A549 (cell line): ENCODE data around the gene HRH2. TPM values are rescaled to one million over a fixed set of nuclear protein-coding genes. Genes with fewer than 3 reads are reported as not detected.

ENCODE experiments used
- ATAC-seq, 2 experiments: fragments of 200-7000 bp in 1 of 2; fragments of >200 bp in 1 of 2; cut with Nextera tagmentation in 1 of 2; cut with Tn5 transposase in 1 of 2; 3 replicates each; pipeline versions ENCODE4 v1.8.0 to v1.9.1; 2018 to 2020; ENCODE audit warnings: mild to moderate bottlenecking in 1 of 2, moderate library complexity in 1 of 2
- CTCF ChIA-PET: fragments of 300-600 bp; sonication (Branson Sonifier 250); formaldehyde crosslinking; extraction: SDS; loops from one replicate; lab custom pipeline; 2021; ENCODE audit warnings: antibody characterized with exemption, inconsistent platforms; lab: Yijun Ruan, JAX
- POLR2A ChIA-PET: fragments of 350-600 bp; formaldehyde crosslinking; extraction: SDS; loops from one replicate; lab custom pipeline; 2021; ENCODE audit warnings: antibody characterized with exemption, inconsistent platforms; lab: Yijun Ruan, JAX
- DNase-seq, 2 experiments: peaks; one replicate each; pipeline versions ENCODE4 v3.0.0 to v3.0.0-alpha.2; 2011 to 2016; ENCODE audit warnings: low read depth in 1 of 2, low spot score in 1 of 2
- FAIRE-seq: peaks from 2 replicates; lab custom pipeline; 2011; peaks lifted over from hg19 to GRCh38; lab: Jason Lieb, UNC
- H3K27ac ChIP-seq, 2 experiments: fragments of >200 bp; sonication (Bioruptor Twin); formaldehyde crosslinking; 3 replicates each; pipeline ENCODE4 v1.5.1; 2016 to 2017
- H3K4me1 ChIP-seq: fragments of >200 bp; sonication (Bioruptor Twin); formaldehyde crosslinking; 3 replicates; pipeline ENCODE4 v1.6.1; 2016
- H3K4me2 ChIP-seq: fragments of >200 bp; sonication (Bioruptor Twin); formaldehyde crosslinking; 3 replicates; pipeline ENCODE4 v1.6.1; 2016
- H3K4me3 ChIP-seq: fragments of >200 bp; sonication (Bioruptor Twin); formaldehyde crosslinking; 3 replicates; pipeline ENCODE4 v1.5.1; 2016
- H3K9me3 ChIP-seq: fragments of >200 bp; sonication (Bioruptor Twin); formaldehyde crosslinking; 3 replicates; pipeline ENCODE4 v1.6.1; 2016
- BHLHE40 ChIP-seq: IDR thresholded peaks from 2 replicates; pipeline ENCODE4 v1.6.1; 2012; ENCODE audit warnings: low read depth, low read length, inconsistent platforms
- CEBPB ChIP-seq, 2 experiments: fragments of >200 bp in 1 of 2; sonication (Bioruptor Twin) in 1 of 2; formaldehyde crosslinking in 1 of 2; IDR thresholded peaks; 2 replicates each; pipeline ENCODE4 v1.6.1; 2012 to 2016
- CTCF ChIP-seq: fragments of >200 bp; sonication (Bioruptor Twin); formaldehyde crosslinking; IDR thresholded peaks from 3 replicates; pipeline ENCODE4 v1.5.1; 2016
- EHF ChIP-seq: fragments of 250-450 bp; sonication (Bioruptor Pico); IDR thresholded peaks from 2 replicates; pipeline ENCODE4 v1.5.0; 2020; ENCODE audit warnings: mild to moderate bottlenecking
- EP300 ChIP-seq, 2 experiments: fragments of >200 bp; sonication (Bioruptor Twin); formaldehyde crosslinking; IDR thresholded peaks; 2 replicates in 1 of 2; 3 replicates in 1 of 2; pipeline ENCODE4 v1.6.1; 2016 to 2017
- FOSB ChIP-seq: fragments of 250-450 bp; sonication (Bioruptor Pico); IDR thresholded peaks from 2 replicates; pipeline ENCODE4 v1.5.0; 2020; ENCODE audit warnings: mild to moderate bottlenecking, moderate library complexity
- HMGXB4 ChIP-seq: fragments of 250-450 bp; sonication (Bioruptor Pico); IDR thresholded peaks from 2 replicates; pipeline ENCODE4 v1.5.0; 2021; ENCODE audit warnings: mild to moderate bottlenecking, moderate library complexity, borderline replicate concordance
- HOXB5 ChIP-seq: fragments of 250-450 bp; sonication (Bioruptor Pico); IDR thresholded peaks from 2 replicates; pipeline ENCODE4 v1.5.0; 2020; ENCODE audit warnings: mild to moderate bottlenecking, moderate library complexity
- KDM5A ChIP-seq: fragments of 200-600 bp; sonication (generic); IDR thresholded peaks from 2 replicates; pipeline ENCODE4 v1.6.1; 2016; ENCODE audit warnings: antibody characterized with exemption, mild to moderate bottlenecking
- MAX ChIP-seq: IDR thresholded peaks from 2 replicates; pipeline ENCODE4 v1.6.1; 2012
- PBX3 ChIP-seq: IDR thresholded peaks from 2 replicates; pipeline ENCODE4 v1.6.1; 2012
- POLR2AphosphoS2 ChIP-seq: conservative IDR thresholded peaks from 2 replicates; pipeline ENCODE4 v1.6.1; 2012; ENCODE audit warnings: low read length, improper control_type of control experiment, inconsistent platforms
- RCOR1 ChIP-seq: fragments of 150-350 bp; IDR thresholded peaks from 2 replicates; pipeline ENCODE4 v1.6.1; 2014; ENCODE audit warnings: antibody characterized with exemption, low read length, low read depth
- RFX5 ChIP-seq: fragments of 450-650 bp; IDR thresholded peaks from 2 replicates; pipeline ENCODE4 v1.7.1; 2014; ENCODE audit warnings: antibody characterized with exemption, mild to moderate bottlenecking, moderate library complexity
- SMC3 ChIP-seq: fragments of >200 bp; sonication (Bioruptor Twin); formaldehyde crosslinking; IDR thresholded peaks from 3 replicates; pipeline ENCODE4 v1.6.1; 2018; ENCODE audit warnings: inconsistent platforms
- TFCP2L1 ChIP-seq: fragments of 250-450 bp; sonication (Bioruptor Pico); IDR thresholded peaks from 2 replicates; pipeline ENCODE4 v1.5.0; 2021; ENCODE audit warnings: mild to moderate bottlenecking
- TP53 ChIP-seq: fragments of 250-450 bp; sonication (Bioruptor Pico); IDR thresholded peaks from 2 replicates; pipeline ENCODE4 v1.5.0; 2021; ENCODE audit warnings: mild to moderate bottlenecking, moderate library complexity
- ZC3H11A ChIP-seq: fragments of 450-650 bp; IDR thresholded peaks from 2 replicates; pipeline ENCODE4 v1.6.1; 2014; ENCODE audit warnings: antibody characterized with exemption, mild to moderate bottlenecking
- WGBS: methylation state at CpG from one replicate; pipeline ENCODE4 v1.1.6; 2017; ENCODE audit errors: missing lambda C conversion rate; 5-methylcytosine and 5-hydroxymethylcytosine counted together
- polyA plus RNA-seq, 4 experiments: library from polyadenylated mRNA; depleted of rRNA in 3 of 4; stranded (reverse); fragments of >200 nt; fragmentation: RNase III in 1 of 4; extraction: RNeasy Plus Mini Kit Qiagen cat#74134 plus additional on column Dnase treatment in 1 of 4; gene quantifications; 2 replicates in 3 of 4; 3 replicates in 1 of 4; pipeline ENCODE4 v1.2.3, GENCODE V29; 2011 to 2017
- TF ChIP-seq, protein P1 (sequence below): fragments of >200 bp; sonication (Bioruptor Twin); formaldehyde crosslinking; IDR thresholded peaks from 2 replicates; pipeline ENCODE4 v1.6.1; 2016
- TF ChIP-seq, protein P2 (sequence below): fragments of 150-350 bp; IDR thresholded peaks from 2 replicates; pipeline ENCODE4 v1.6.1; 2014; ENCODE audit warnings: low read depth, mild to moderate bottlenecking, low read length

HRH2 gene
- polyA plus RNA-seq, 2 of the 4 experiments (the other 2 are of a cell fraction) = 0.58 to 0.62 TPM

DNA sequence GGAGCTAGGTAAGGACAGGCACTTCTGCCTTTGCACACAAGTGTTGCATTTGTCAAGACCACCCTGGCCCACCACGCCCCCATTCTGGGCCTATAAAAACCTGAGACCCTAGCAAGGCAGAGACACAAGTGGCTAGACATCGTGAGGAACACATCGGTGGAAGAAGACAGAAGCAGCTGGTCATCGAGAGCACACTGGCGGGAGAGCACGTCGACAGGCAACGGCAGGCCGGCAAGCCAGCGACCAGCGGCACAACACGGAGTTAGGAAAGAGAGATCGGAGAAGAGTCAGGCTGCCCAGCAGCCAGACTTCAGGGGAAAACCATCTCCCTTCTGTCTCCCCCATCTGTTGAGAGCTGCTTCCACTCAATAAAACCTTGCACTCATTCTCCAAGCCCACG lies 76.1 kb downstream of the HRH2 start:
- CTCF ChIA-PET = interaction anchor here (1.0 to 11.5 kb wide), 6 partner anchors 15 to 200 kb away, joined by 3 to 232 read pairs (median 3); partner anchors contain the start of gene CPLX2
- Histone ChIP-seq H3K9me3 (peaks cover 8% of the 10 kb centered on the region; the same call in 1 of the 3 replicates), H3K4me2 (no peak overlapping the region), H3K27ac (peak overlapping the region in 1 of 2 experiments; percentile 78; a peak in 3 of 6 replicates), H3K4me1 (peaks cover 30% of the 10 kb centered on the region), H3K4me3 (no peak overlapping the region)
- POLR2A ChIA-PET = no interaction called here
- DNase-seq = no peak
- TF ChIP-seq KDM5A = no peak
- TF ChIP-seq FOSB (CRISPR knock-in tag) = no peak
- TF ChIP-seq EHF (CRISPR knock-in tag) = no peak
- TF ChIP-seq, protein P1, sequence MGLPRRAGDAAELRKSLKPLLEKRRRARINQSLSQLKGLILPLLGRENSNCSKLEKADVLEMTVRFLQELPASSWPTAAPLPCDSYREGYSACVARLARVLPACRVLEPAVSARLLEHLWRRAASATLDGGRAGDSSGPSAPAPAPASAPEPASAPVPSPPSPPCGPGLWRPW = no peak
- no peak for TF ChIP-seq SMC3
- TF ChIP-seq POLR2AphosphoS2 = no peak
- no peak for ATAC-seq
- FAIRE-seq = no peak
- 89% methylated on average over 14 of the region's 14 CpGs for WGBS

- peaks cover 31% of the 10 kb centered on the region for H3K4me1 ChIP-seq
- ATAC-seq (no peak), DNase-seq (no peak), FAIRE-seq (no peak)
- ChIA-PET CTCF (interaction anchor here (1.0 to 11.5 kb wide), 6 partner anchors 16 to 200 kb away, joined by 3 to 232 read pairs (median 3); partner anchors contain the start of gene CPLX2), POLR2A (no interaction called here)
- peaks cover 8% of the 10 kb centered on the region; the same call in 1 of the 3 replicates for H3K9me3 ChIP-seq
- H3K4me2 ChIP-seq = no peak overlapping the region
- TF ChIP-seq, protein P2, sequence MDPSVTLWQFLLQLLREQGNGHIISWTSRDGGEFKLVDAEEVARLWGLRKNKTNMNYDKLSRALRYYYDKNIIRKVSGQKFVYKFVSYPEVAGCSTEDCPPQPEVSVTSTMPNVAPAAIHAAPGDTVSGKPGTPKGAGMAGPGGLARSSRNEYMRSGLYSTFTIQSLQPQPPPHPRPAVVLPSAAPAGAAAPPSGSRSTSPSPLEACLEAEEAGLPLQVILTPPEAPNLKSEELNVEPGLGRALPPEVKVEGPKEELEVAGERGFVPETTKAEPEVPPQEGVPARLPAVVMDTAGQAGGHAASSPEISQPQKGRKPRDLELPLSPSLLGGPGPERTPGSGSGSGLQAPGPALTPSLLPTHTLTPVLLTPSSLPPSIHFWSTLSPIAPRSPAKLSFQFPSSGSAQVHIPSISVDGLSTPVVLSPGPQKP = no peak
- TF ChIP-seq CTCF (no peak), HOXB5 (no peak), CEBPB (IDR thresholded peaks at IDR 0.05) (no peak), ZC3H11A (no peak), TFCP2L1 (no peak), EP300 (IDR thresholded peaks at IDR 0.05) (no peak), BHLHE40 (no peak), RCOR1 (no peak), TP53 (CRISPR knock-in tag) (no peak), SMC3 (no peak), MAX (no peak), HMGXB4 (CRISPR knock-in tag) (no peak), PBX3 (no peak), RFX5 (no peak)
- H3K27ac ChIP-seq = peak overlapping the region in 1 of 2 experiments; percentile 78; a peak in 2 of 6 replicates
- WGBS = 80% methylated on average over 10 of the region's 10 CpGs
- H3K4me3 ChIP-seq = no peak overlapping the region
Measured at GRCh38 chr5:175734501-175734900, 76.6 kb downstream of the HRH2 start.
